ENCODE data around the gene NTM.

NTM gene

GRCh38 chr11:131840545-131840944 lies 470.1 kb downstream of the NTM start:
- DNase-seq, result no peak

GRCh38 chr11:131841028-131841427 lies 470.6 kb downstream of the NTM start:
- DNase-seq, result no peak

GRCh38 chr11:131841925-131842635 lies 471.7 kb downstream of the NTM start:
- no peak for DNase-seq

GRCh38 chr11:131845255-131845654 lies 474.8 kb downstream of the NTM start:
- DNase-seq, result no peak

- no peak for DNase-seq
These were observed 479.1 kb downstream of the NTM start for GRCh38 chr11:131849485-131849884.

- no peak for DNase-seq
These were observed 480.1 kb downstream of the NTM start for GRCh38 chr11:131850507-131850906.

DNA sequence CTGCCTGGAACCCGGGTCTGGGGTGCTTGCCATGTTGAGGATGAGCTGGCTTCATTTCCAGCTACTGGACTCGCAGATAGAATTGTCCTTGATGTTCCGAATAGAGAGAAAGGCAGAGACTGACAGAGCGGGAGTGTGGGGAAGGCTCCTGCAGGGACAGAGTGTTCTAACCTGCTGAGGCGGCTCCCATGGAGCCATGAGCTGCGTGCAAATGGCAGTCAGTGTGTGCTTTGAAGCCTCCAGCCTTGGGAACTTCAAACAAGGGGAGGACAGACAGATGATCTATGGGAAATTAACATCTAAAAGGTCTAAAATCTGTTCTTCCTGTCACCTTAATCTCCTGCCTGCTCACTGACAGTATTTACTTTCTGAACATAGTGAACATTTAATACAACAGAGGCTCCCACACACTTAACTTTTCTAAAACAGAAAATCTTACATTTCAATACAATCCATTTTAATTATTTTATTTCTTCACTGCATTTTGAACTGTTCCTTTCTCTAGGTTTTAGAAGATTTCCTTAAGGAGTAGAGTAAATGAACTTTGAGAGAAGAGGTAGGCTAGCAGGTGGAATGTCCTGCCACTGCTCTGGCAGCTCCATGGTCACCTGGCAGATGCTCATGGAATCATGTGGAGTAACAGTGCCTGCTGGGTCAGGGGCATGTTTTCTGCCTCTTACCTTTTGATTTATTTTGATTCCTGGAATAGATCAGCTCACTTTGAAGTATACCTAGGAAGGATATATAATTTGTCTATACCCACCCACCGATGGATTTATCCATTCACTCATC lies 481.7 kb downstream of the NTM start:
- no peak for DNase-seq

DNA sequence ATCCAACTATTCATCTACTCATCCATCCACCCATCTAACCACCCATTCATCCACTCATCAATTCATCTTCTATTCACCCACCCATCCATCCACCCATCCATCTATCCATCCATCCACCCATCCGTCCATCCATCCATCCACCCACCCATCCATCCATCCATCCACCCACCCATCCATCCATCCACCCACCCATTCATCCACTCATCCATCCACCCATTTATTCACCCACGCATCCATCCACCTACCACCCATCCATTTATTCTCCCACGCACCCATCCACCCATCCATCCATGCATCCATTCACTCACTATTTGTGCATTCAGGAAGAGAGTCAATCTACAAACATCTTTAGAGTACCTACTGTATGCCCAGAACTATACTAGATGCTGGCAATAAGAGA lies 482.3 kb downstream of the NTM start:
- DNase-seq, result no peak

DNA sequence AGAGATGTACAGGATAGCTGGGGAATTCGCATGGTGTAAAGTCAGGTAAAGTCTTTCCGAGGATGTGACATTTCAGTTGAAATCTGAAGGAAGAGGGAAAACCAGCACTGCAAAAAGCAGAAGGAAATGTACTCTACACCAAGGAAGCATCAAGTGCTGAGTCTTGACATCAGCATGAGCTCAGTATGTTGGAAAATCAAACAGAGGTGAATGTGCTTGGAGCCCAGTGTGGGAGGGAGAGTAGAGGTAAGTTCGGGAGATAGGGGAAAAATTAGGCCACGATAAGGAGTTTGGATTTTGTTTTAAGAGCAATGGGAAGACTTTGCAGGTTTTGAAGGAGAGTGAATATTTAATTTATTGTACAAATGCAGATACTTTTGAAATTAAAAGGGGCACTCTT lies 484.0 kb downstream of the NTM start:
- no peak for DNase-seq

- DNase-seq, result no peak
These were observed 484.9 kb downstream of the NTM start for GRCh38 chr11:131855320-131855719.

GRCh38 chr11:131857246-131857645 lies 486.8 kb downstream of the NTM start:
- no peak for DNase-seq

DNA sequence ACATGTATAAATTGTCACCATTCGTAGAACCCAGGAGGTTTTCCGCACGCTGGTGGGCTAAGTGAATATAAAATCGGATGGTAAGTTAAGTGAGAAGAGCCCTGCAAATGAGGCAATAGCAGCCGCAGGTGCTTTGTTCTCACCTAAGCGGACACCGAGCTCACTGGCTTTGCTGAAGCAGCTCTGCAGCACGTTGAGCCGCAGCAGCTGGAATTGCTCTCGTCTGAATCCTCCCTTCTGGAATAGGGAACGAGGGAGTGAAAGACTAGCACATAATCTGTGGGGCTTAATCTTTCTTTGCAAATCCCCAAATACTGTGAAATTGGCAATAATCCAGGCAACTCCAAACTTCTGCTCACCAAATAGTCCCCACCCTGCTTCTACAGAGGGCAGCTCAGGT lies 488.1 kb downstream of the NTM start:
- no peak for DNase-seq

DNA sequence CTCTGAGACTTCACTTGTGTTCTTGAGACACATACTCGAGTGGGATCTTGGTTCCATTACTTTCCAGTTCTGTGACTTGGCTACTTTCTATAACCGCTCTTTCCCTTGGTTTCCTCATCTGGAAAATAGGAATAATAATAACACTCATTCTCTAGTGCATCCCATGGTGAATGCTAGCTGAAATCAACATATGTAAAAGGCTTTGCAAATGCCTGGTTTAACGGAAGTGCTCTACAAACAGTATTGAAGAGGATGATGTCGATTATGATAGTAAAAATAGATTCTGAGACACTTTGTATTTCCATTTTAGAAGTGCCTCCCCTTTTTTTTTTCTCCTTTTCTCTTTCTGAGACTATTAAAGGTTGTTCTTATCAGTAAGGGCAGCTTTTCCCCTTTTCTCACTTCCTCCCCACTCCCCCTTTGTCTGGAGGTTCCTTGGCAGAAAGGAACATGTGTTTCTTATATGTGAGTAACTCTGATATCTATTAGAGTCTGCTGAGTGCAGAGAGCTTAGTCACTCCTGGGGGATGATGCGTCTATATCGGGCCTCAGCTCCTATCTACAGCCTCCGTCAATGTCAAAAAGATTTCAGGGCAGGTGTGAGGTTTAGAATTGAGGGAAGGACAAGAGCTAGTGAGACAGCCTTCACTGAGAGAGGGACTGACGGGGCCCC lies 489.3 kb downstream of the NTM start:
- no peak for DNase-seq

GRCh38 chr11:131864228-131864627 lies 493.8 kb downstream of the NTM start:
- no peak for DNase-seq

DNA sequence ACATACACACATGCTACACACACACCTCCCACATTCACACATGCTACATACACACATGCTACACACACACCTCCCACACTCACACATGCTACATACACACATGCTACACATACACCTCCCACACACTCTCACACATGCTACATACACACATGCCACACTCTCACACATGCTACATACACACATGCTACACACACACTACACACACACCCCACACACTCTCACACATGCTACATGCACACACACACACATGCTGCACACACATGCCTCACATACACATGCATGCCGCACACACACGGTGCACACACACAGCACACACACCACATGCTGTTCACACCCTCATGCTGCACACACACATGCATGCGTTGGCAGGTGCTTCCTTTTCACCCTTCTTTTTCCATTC lies 495.4 kb downstream of the NTM start:
- DNase-seq, result no peak

- DNase-seq, result no peak
These were observed 496.4 kb downstream of the NTM start for GRCh38 chr11:131866535-131867400.

GRCh38 chr11:131867457-131868257 lies 497.2 kb downstream of the NTM start:
- no peak for DNase-seq

DNA sequence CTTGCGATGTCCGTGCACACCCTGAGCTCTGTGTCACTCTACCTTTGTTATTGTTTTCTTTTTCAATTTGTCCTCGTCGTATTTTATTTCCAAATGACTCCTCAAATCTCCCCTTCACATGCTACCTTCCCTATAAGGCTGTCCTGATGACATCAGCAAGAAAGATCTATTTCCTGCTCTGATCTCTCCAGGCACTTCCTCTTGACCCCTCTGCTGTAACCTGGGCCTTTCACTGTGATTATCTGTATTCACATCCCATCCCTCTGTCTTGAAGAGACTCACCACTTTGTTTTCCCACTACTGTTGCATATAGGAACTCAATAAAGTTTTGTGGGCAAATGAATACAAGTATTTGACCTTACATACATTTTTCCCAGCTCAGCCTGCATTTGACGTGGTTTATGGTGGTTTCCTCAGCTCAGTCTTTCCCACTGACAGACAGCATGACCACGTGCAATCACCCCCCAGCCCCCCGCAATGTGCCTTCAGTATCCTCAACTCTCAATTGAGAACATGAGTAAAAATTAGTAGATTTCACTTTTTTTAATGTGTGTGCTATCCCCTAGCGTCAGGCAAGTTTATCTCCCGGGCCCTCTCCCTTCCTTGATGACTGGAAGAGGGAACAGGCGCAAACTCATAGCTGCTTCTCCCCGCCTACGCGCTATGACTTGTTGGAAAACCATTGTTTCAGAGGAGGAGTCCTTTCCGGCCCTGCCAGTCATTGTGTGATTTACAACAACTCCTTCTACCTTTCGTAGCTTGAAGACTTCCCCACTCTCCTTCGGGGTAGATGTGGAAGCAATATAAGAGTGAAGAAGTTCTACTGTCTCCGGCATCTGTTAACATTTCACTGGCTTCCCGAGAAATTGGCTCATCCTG lies 498.5 kb downstream of the NTM start:
- DNase-seq, result no peak

- no peak for DNase-seq
These were observed 499.9 kb downstream of the NTM start for GRCh38 chr11:131870305-131870704.

GRCh38 chr11:131871006-131871405 lies 500.6 kb downstream of the NTM start:
- no peak for DNase-seq

GRCh38 chr11:131874070-131874469 lies 503.7 kb downstream of the NTM start:
- no peak for DNase-seq

Measured in effector CD8-positive, alpha-beta T cell (primary cell).